ENCODE results near the gene ZNRF3.

DNA sequence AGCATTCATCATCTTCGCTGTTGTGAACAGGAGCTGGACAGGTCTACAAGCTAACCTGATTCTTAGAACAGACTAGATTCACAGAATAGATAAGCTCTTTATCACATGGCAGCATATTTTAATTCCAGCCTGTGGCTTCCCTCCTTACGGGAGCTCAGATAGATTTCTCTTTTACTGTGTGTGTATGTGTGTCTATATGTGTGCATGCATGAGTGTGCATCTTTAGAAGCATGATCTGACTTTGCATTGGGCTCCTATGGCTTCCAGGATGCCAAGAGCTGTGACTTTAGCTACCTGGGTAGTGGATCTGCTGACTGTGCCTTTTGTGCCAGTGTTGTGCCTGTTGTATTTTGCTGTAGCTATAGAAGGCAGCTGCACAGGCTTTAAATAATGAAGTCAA, 44.3 kb downstream of the ZNRF3 start:
- TF ChIP-seq CTCF (IDR thresholded peaks at IDR 0.05): no peak
- no peak for TF ChIP-seq POLR2A (IDR thresholded peaks at IDR 0.05)

Data from body of pancreas (tissue), 4 donors.